NB4 (cell line): Measurements from ENCODE around the gene HAGHL.
"Not testable (repeated sequence)": the region's sequence is repeated elsewhere in the genome, so short reads cannot be mapped to it uniquely, and the experiment has no call there.

Experiments
- DNase-seq: peaks from one replicate; pipeline ENCODE4 v3.0.0; 2010; ENCODE audit warnings: low read depth
- H3K4me3 ChIP-seq: one replicate; pipeline ENCODE4 v1.5.1; 2011; ENCODE audit warnings: mild to moderate bottlenecking, low read depth, low read length, moderate library complexity
- CTCF ChIP-seq: IDR thresholded peaks from one replicate; pipeline ENCODE4 v1.5.1; 2012; ENCODE audit warnings: low read depth, low read length
- MAX ChIP-seq: IDR thresholded peaks from 2 replicates; pipeline ENCODE4 v1.6.1; 2011; ENCODE audit warnings: low read depth, low read length
- MYC ChIP-seq: IDR thresholded peaks from 2 replicates; pipeline ENCODE4 v1.6.1; 2011; ENCODE audit warnings: low read depth, low read length
- POLR2A ChIP-seq: IDR thresholded peaks from 2 replicates; pipeline ENCODE4 v1.6.1; 2011; ENCODE audit warnings: mild to moderate bottlenecking; ENCODE audit not compliant: insufficient read length; ENCODE audit errors: extremely low read depth

HAGHL gene

GRCh38 chr16:747978-748746, 21.3 kb downstream of the HAGHL start:
- TF ChIP-seq MAX: no peak
- no peak for TF ChIP-seq MYC
- no peak for TF ChIP-seq CTCF
- no peak for TF ChIP-seq POLR2A
- no peak overlapping the region for H3K4me3 ChIP-seq
- no peak for DNase-seq

- no peak overlapping the region for H3K4me3 ChIP-seq
- TF ChIP-seq MYC (no peak), CTCF (no peak), POLR2A (no peak), MAX (no peak)
- no peak for DNase-seq
These were observed 22.1 kb downstream of the HAGHL start for GRCh38 chr16:749010-749409.

- TF ChIP-seq POLR2A (no peak), MYC (no peak), MAX (no peak), CTCF (no peak)
These were observed 23.6 kb downstream of the HAGHL start for GRCh38 chr16:750485-750884.

GRCh38 chr16:751152-752006, 24.5 kb downstream of the HAGHL start:
- DNase-seq: no peak
- no peak overlapping the region for H3K4me3 ChIP-seq
- no peak for TF ChIP-seq MAX
- TF ChIP-seq POLR2A: no peak

More at GRCh38 chr16:750485-750884, 23.6 kb downstream of the HAGHL start:
- DNase-seq: no peak
- H3K4me3 ChIP-seq: no peak overlapping the region

GRCh38 chr16:752007-752312, 25.1 kb downstream of the HAGHL start:
- H3K4me3 ChIP-seq: no peak overlapping the region
- TF ChIP-seq MYC: no peak
- no peak for TF ChIP-seq POLR2A
- TF ChIP-seq CTCF: no peak
- no peak for TF ChIP-seq MAX
- DNase-seq: no peak

GRCh38 chr16:754121-754607, 27.3 kb downstream of the HAGHL start:
- DNase-seq, H3K4me3 ChIP-seq: not testable (repeated sequence)
